Measurements from ENCODE around the gene DNAJA2.
"Not testable (repeated sequence)": the region's sequence is repeated elsewhere in the genome, so short reads cannot be mapped to it uniquely, and the experiment has no call there.

DNAJA2 gene

DNA sequence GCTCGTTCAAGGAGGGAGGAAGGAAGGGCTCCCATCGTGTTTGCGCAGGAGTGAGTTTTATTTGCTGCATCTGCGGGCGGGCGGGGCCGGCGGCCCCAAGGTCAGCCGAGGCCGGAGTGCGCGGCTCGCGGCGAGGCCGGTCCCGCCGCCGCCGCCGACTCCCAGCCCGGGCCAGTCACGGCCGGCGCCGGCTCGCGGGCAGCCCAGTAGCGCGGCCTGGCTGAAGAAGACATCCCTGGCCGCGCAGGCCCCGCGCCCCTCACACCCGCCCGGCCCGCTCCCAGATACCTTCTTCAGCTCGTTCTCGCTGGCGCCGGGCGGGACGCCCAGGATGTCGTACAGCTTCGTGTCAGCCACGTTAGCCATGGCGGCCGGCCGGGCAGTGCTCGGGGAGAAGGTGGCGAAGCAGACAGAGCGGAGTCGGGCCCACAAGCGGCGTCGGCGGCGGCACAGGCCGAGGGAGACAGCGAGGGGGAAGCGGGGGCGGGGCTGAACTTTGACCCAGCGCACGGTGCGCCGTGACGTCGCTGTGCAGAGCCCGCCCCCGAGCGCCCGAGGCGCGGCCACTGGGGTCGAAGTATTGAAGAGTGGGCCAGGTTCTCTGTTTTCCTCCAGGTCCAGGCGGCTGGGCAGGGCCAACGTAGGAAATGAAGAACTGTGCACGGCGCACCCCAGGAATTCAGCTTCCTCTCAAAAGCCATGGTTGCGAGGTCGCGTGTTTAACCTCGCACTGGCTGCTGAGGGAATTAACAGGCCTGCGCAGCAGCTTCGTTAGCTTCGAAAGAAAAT lies at the start of gene DNAJA2:
TSS of gene DNAJA2 (minus strand) at position 468 of the 789 bp plus-strand sequence. CDS start at position 366, 102 bp downstream.
- peak; percentile 96 for DNase-seq (ENCODE audit: low spot score)

GRCh38 chr16:47019568-47019967 lies 46.1 kb upstream of the DNAJA2 start:
- DNase-seq (ENCODE audit: low spot score): no peak

DNA sequence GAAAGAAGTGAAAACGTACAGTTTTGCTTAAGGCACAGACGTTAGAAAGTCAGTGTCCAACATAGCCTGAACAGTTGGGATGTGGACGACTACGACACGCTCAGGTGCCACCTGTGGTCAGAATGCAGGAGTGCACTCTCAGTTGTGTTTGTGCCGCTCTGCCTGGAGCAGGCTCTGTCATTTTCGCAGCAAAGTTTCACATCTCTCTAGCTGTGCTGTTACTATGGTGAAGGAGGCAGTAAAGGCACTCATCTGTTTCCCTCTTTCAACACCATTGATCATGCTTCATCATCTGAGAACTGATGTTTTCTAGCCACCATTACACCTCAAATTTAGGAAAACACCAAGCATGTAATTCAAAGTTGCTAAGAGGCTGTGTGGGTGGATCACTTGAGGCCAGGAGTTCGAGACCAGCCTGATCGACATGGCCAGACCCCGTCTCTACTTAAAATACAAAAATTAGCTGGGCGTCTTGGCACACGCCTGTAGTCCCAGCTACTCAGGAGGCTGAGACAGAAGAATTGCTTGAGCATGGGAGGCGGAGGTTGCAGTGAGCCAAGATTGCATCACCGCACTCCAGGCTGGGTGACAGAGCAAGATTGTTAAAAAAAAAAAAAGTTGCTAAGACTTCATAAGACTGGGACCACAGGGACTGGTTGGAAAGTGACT lies 44.9 kb upstream of the DNAJA2 start:
- no peak for DNase-seq (ENCODE audit: low spot score)

DNA sequence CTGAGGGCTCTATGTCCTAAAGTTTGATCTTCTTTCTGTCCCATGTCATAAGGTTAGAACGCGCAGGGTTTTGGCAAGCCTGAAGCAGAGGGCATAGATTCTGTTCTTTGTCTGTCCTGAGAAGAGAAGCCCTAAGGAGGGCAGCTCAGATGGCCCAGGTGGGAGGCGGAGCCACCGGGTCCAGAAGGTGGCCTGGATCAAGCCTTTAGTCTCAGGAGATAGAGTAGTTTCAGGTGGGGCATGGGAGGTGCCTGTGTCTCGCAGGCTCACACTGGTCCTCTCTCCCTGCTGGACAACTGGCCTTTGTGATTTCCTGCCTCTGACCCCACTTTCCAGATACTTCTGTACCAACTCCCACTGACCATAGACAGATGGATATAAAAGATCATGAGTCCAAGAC lies 44.2 kb upstream of the DNAJA2 start:
- no peak for DNase-seq (ENCODE audit: low spot score)

GRCh38 chr16:47016700-47017133 lies 43.2 kb upstream of the DNAJA2 start:
- DNase-seq (ENCODE audit: low spot score): no peak

- DNase-seq (ENCODE audit: low spot score): no peak
These were observed 40.4 kb upstream of the DNAJA2 start for GRCh38 chr16:47013910-47014309.

DNA sequence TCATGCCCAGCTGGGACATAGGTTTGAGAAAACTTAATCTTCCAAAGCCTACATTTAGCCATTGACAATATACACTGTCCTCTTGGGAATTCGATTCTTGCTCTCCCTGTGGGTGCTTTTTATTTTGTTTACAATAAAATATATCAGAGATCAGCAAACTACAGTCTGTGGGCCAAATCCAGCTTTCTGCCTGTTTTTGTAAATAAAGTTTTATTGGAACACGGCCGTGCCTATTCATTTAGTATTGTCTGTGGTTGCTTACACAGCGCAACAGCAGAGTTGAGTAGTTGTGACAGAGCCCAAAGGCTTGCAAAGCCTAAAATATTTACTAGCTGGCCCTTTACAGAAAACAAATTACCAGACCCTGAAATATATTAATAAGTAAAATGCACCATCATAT lies 39.7 kb upstream of the DNAJA2 start:
- no peak for DNase-seq (ENCODE audit: low spot score)

DNA sequence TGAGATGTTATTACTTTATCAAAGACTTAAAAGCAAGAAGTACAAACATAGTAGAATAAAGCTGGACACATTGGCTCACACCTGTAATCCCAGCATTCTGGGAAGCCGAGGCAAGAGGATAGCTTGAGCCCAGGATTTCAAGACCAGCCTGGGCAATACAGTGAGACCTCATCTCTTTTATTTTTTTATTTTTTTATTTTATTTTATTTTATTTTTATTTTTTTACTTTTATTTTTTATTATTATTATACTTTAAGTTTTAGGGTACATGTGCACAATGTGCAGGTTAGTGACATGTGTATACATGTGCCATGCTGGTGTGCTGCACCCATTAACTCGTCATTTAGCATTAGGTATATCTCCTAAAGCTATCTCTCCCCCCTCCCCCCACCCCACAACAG lies 37.3 kb upstream of the DNAJA2 start:
- DNase-seq (ENCODE audit: low spot score): not testable (repeated sequence)

DNA sequence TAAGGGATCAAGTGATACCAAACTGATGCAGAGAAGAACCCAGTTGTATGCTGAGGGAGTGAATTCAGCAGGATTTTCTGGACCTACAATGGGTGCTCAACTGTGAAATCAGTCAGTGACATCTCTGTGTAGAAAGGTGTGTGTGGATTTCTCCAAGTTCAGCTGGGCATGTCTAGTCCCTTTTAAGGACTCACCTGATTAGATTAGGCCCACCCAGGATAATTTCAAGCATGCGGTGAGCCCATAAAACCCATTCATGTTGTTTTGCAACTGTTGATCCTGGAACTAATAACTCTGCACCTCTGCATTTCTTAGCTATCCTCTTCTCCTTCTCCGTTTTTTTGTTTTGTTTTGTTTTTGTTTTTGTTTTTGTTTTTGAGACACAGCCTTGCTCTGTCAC lies 35.1 kb upstream of the DNAJA2 start:
- no peak for DNase-seq (ENCODE audit: low spot score)

GRCh38 chr16:47008174-47008573 lies 34.7 kb upstream of the DNAJA2 start:
- no peak for DNase-seq (ENCODE audit: low spot score)

GRCh38 chr16:47004652-47005051 lies 31.2 kb upstream of the DNAJA2 start:
- DNase-seq (ENCODE audit: low spot score): no peak

DNA sequence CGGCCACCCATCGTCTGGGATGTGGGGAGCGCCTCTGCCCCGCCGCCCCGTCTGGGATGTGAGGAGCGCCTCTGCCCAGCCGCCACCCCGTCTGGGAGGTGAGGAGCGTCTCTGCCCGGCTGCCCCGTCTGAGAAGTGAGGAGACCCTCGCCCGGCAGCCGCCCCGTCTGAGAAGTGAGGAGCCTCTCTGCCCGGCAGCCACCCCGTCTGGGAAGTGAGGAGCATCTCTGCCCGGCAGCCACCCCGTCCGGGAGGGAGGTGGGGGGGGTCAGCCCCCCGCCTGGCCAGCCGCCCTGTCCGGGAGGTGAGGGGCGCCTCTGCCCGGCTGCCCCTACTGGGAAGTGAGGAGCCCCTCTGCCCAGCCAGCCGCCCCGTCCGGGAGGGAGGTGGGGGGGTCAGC lies 26.6 kb upstream of the DNAJA2 start:
- not testable (repeated sequence) for DNase-seq (ENCODE audit: low spot score)

DNA sequence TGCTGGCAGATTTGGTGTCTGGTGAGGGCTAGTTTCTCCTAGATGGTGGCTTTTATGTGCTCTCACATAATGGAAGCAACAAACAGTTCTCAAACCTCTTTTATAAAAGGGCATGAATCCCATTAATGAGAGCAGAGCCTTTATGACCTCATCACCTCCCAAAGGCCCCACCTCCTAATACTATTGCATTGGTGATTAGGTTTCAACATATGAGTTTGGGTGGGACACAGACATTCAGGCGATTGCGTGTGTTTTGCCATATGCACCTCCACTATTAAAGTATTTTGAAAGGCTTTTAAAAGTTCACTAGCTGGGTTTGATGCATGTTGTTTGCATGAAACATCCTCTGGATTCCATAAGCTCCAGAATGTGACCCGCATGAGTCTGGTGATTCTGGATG lies 24.4 kb upstream of the DNAJA2 start:
- DNase-seq (ENCODE audit: low spot score): no peak

- no peak for DNase-seq (ENCODE audit: low spot score)
These were observed 23.5 kb upstream of the DNAJA2 start for GRCh38 chr16:46996952-46997458.

- no peak for DNase-seq (ENCODE audit: low spot score)
These were observed 22.9 kb upstream of the DNAJA2 start for GRCh38 chr16:46996391-46996790.

DNA sequence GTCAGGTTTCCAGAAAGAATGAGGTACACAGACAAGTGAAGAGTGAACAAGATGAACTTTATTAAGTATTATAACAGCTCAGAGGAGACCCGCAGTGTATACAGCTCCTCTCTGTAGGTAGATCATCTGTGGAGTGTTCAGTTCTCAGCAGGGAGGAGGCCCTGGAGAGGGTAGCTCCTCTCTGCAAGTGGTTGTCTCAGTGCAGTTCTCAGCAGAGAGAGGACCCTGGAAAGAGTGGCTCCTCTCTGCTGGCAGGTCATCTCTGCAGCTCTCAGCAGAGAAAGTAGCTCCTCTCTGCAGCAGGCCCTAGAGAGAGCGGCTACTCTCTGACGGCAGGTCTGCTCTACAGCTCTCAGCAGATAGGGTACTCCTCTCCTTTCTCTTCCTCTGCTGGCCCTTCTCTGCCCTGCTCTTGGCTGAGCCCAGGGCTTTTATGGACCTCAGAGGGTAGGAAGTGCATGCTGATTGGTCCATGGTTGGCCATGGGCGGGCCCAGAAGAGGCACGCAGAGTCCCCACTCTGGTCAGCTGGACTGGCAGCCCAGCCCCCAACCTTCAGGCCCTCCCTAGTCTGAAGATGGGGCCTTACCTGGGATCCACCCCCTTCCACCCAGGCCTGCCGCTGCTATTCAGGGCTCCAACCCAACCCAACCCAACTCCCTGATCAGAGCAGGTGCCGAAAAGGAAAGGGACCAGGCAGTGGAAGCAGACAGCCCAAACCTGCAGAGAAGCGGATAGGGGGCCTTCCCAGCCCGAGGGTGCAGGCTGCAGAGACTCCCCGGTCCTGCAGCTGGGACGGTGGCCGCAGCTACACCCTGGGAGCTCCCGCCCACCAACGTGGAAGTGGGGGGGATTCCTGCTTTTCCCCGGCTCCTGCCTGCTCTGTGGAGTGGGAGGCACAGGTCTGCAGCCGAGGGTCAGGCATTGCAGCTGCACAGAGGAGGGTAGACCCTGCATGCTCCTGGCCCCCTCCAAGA lies 18.5 kb upstream of the DNAJA2 start:
- DNase-seq (ENCODE audit: low spot score): no peak

GRCh38 chr16:46986896-46987295 lies 13.4 kb upstream of the DNAJA2 start:
- no peak for DNase-seq (ENCODE audit: low spot score)

- no peak for DNase-seq (ENCODE audit: low spot score)
These were observed 13.0 kb upstream of the DNAJA2 start for GRCh38 chr16:46986438-46986837.

DNA sequence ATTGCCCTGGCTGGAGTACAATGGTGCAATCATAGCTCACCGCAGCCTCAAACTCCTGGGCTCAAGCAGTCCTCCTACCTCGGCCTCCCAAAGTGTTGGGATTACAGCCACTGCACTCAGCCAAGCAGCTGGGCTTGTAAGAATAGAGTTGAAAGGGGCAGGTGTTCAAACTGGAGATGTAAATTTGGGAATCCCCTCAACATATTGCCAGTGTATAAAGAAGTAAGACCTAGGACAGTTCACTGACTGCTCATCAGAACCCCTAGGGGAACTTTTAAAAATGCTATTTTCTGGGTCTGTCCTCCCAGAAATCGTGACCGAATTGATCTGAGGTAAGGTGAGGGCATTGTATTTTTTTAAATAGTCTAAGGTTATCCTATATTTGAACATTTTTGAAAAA lies 8.9 kb upstream of the DNAJA2 start:
- no peak for DNase-seq (ENCODE audit: low spot score)

GRCh38 chr16:46980926-46981325 lies 7.5 kb upstream of the DNAJA2 start:
- no peak for DNase-seq (ENCODE audit: low spot score)

DNA sequence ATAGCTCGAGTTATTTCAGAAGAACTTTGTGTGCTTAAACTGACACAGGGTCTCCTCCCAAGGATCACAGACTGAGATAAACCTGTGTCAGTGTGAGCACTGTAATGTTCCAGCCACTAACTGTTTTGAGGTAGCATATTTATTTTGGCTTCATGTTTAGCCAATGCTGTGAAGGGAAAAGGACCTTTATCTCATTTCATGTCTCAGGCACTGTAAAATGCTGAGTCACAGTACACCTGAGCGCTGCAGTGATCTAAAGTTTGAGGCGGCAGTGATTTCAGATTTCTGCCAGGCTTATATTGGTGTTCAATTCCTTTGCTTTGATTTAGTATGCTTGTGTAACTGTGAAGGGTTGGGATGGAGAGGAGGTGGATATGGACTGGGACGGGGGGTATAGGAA lies 3.1 kb upstream of the DNAJA2 start:
- DNase-seq (ENCODE audit: low spot score): no peak

- DNase-seq (ENCODE audit: low spot score): no peak
These were observed 2.5 kb upstream of the DNAJA2 start for GRCh38 chr16:46975908-46976470.
